ENCODE data around the gene SLC25A11. TPM values are rescaled to one million over a fixed set of nuclear protein-coding genes. Genes with fewer than 3 reads are reported as not detected.

The SLC25A11 gene
- total RNA-seq, 2 experiments from 2014 or later: 70.5 to 72.5 TPM

- Mint-ChIP-seq H3K36me3 (peaks cover 17% of the 10 kb centered on the region), H3K27ac (no peak overlapping the region), H3K9me3 (no peaks in the 10 kb centered on the region), H3K4me1 (ENCODE audit: low read depth) (no peaks in the 10 kb centered on the region), H3K27me3 (no peaks in the 10 kb centered on the region), H3K4me3 (no peak overlapping the region)
- intact Hi-C loops (cut with micrococcal nuclease): no loop called here
- CTCF ChIA-PET: interaction anchor here (0.7 kb wide), 1 partner anchor 10 kb away, joined by 3 read pairs; the partner anchor contains the start of gene CHRNE
- POLR2A ChIA-PET: no interaction called here
- DNase-seq: no peak
These were observed 47.2 kb downstream of the SLC25A11 start for GRCh38 chr17:4892499-4893221.

GRCh38 chr17:4891411-4892410 is 48.1 kb downstream of the SLC25A11 start:
- Mint-ChIP-seq H3K36me3 (peaks cover 19% of the 10 kb centered on the region), H3K27me3 (no peaks in the 10 kb centered on the region), H3K4me3 (no peak overlapping the region), H3K9me3 (no peaks in the 10 kb centered on the region), H3K27ac (no peak overlapping the region), H3K4me1 (ENCODE audit: low read depth) (no peaks in the 10 kb centered on the region)
- ChIA-PET POLR2A (interaction anchor here (1.1 kb wide), 1 partner anchor 102 kb away, joined by 3 read pairs; no protein-coding TSS in a partner anchor), CTCF (interaction anchor here (0.7 to 1.2 kb wide), 4 partner anchors 11 to 102 kb away, joined by 3 to 6 read pairs (median 4); partner anchors contain the start of gene CHRNE)
- DNase-seq: no peak
- intact Hi-C loops (cut with micrococcal nuclease): no loop called here

DNA sequence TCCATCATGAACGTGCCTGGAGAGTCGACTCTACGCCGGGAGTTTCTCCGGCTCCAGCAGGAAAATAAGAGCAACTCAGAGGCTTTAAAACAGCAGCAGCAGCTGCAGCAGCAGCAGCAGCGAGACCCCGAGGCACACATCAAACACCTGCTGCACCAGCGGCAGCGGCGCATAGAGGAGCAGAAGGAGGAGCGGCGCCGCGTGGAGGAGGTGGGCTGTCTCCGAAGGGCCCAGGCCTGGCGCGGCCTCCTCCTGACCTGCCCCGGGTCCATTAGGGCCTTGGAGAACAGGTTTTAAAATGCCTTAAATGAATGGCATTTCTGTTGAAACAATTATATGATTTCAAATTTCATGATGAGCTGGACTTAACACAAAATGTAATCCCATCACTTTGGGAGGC is 52.3 kb downstream of the SLC25A11 start:
- no peaks in the 10 kb centered on the region for H3K27me3 Mint-ChIP-seq
- CTCF ChIA-PET: interaction anchor here (1.5 to 2.6 kb wide), 6 partner anchors 10 to 321 kb away, joined by 3 to 13 read pairs (median 5); partner anchors contain the start of genes C17orf107, CHRNE and VMO1
- no peak overlapping the region for H3K27ac Mint-ChIP-seq
- no peak for DNase-seq
- H3K4me1 Mint-ChIP-seq (ENCODE audit: low read depth): no peaks in the 10 kb centered on the region
- no peak overlapping the region for H3K4me3 Mint-ChIP-seq
- no peaks in the 10 kb centered on the region for H3K9me3 Mint-ChIP-seq
- peaks cover 17% of the 10 kb centered on the region for H3K36me3 Mint-ChIP-seq
- POLR2A ChIA-PET: no interaction called here
- intact Hi-C loops (cut with micrococcal nuclease): loop anchor here (10.0 kb wide), 1 partner anchor 53 kb away; the partner anchor contains the start of gene MINK1

Small RNA genes lying within 50 kb of the gene (microRNA-seq; reads per million reads assigned to microRNA genes)
- gene MIR6864 (ENCODE audit: borderline microRNAs expressed, borderline number of aligned reads, borderline replicate concordance) (2.0 reads per million), gene MIR6865 (ENCODE audit: borderline microRNAs expressed, borderline number of aligned reads, borderline replicate concordance) (not detected)

Other genes with a start within 250 kb of the SLC25A11 start
- 100 to 1,000 TPM in 1 of 2 experiments, 10 to 100 TPM in 1; 96.1 to 101 TPM for gene PELP1, start 235.9 kb downstream of the SLC25A11 start, total RNA-seq
- 100 to 1,000 TPM; 210 to 226 TPM for gene ARRB2, start 229.4 kb downstream of the SLC25A11 start, total RNA-seq
- gene MED11, start 208.6 kb downstream of the SLC25A11 start, total RNA-seq: 10 to 100 TPM; 20.4 to 21.8 TPM
- gene ZMYND15, start 200.2 kb downstream of the SLC25A11 start, total RNA-seq: under 1 TPM; 0.10 to 0.24 TPM
- 1 to 10 TPM; 3.1 to 3.4 TPM for gene CXCL16, start 200.1 kb downstream of the SLC25A11 start, total RNA-seq
- not detected for gene TM4SF5, start 168.2 kb downstream of the SLC25A11 start, total RNA-seq
- gene VMO1, start 153.7 kb downstream of the SLC25A11 start, total RNA-seq: not detected
- not detected for gene GLTPD2, start 151.1 kb downstream of the SLC25A11 start, total RNA-seq
- 100 to 1,000 TPM; 165 to 177 TPM for gene PSMB6, start 143.9 kb downstream of the SLC25A11 start, total RNA-seq
- 10 to 100 TPM; 15.8 to 19.3 TPM for gene PLD2, start 132.9 kb downstream of the SLC25A11 start, total RNA-seq
- gene MINK1, start 106.7 kb downstream of the SLC25A11 start, total RNA-seq: 10 to 100 TPM; 67.5 to 79.3 TPM
- 1 to 10 TPM; 2.3 to 2.5 TPM for gene C17orf107, start 40.5 kb downstream of the SLC25A11 start, total RNA-seq
- gene CHRNE, start 36.9 kb downstream of the SLC25A11 start, total RNA-seq: under 1 TPM; 0.45 to 0.56 TPM
- not detected for gene GP1BA, start 7.8 kb downstream of the SLC25A11 start, total RNA-seq
- 100 to 1,000 TPM; 130 to 157 TPM for gene RNF167, start 222 bp upstream of the SLC25A11 start, total RNA-seq
- 1,000 to 10,000 TPM; 1,907 to 1,923 TPM for gene PFN1, start 8.5 kb upstream of the SLC25A11 start, total RNA-seq
- 10 to 100 TPM; 26.5 to 26.8 TPM for gene ENO3, start 11.1 kb upstream of the SLC25A11 start, total RNA-seq
- gene SPAG7, start 27.8 kb upstream of the SLC25A11 start, total RNA-seq: 10 to 100 TPM; 60.6 to 65.8 TPM
- gene CAMTA2, start 47.6 kb upstream of the SLC25A11 start, total RNA-seq: 100 to 1,000 TPM; 101 to 109 TPM
- gene INCA1, start 57.5 kb upstream of the SLC25A11 start, total RNA-seq: under 1 TPM in 1 of 2 experiments, not detected in 1; 0.40 TPM
- 10 to 100 TPM; 43.9 to 48.8 TPM for gene KIF1C, start 57.9 kb upstream of the SLC25A11 start, total RNA-seq
- gene SLC52A1, start 95.4 kb upstream of the SLC25A11 start, total RNA-seq: under 1 TPM; 0.31 to 0.36 TPM
- gene ZFP3, start 138.4 kb upstream of the SLC25A11 start, total RNA-seq: 1 to 10 TPM; 1.8 to 1.9 TPM
- 10 to 100 TPM; 13.6 to 14.2 TPM for gene ZNF232, start 171.8 kb upstream of the SLC25A11 start, total RNA-seq
- under 1 TPM; 0.05 TPM for gene USP6, start 176.0 kb upstream of the SLC25A11 start, total RNA-seq

All from activated CD4-positive, alpha-beta memory T cell treated with anti-CD3 and anti-CD28 coated beads for 36 hours (primary cell).